Cardiac muscle cell (in vitro differentiated cells and primary cell): Measurements from ENCODE around the gene HIKESHI. TPM values are rescaled to one million over a fixed set of nuclear protein-coding genes. Genes with fewer than 3 reads are reported as not detected.

ENCODE experiments used
- DNase-seq, 2 donors: peaks; one replicate each; pipeline versions ENCODE4 v3.0.0 to v3.0.0-alpha.2; 2010 to 2017; ENCODE audit warnings: low read depth in 1 of 2, low spot score in 1 of 2
- H3K27ac ChIP-seq: fragments of 200-600 bp; sonication (generic); 2 replicates; pipeline ENCODE4 v1.5.1; 2016
- H3K27me3 ChIP-seq: fragments of 200-600 bp; sonication (generic); 2 replicates; pipeline ENCODE4 v1.6.0; 2016; ENCODE audit warnings: control low read depth
- H3K36me3 ChIP-seq: fragments of 200-600 bp; sonication (generic); 2 replicates; pipeline ENCODE4 v1.5.1; 2016; ENCODE audit warnings: control low read depth
- H3K4me1 ChIP-seq: fragments of 200-600 bp; sonication (generic); 2 replicates; pipeline ENCODE4 v1.8.1; 2017; ENCODE audit warnings: low read depth, mild to moderate bottlenecking, mixed run types
- H3K4me3 ChIP-seq: fragments of 200-600 bp; sonication (generic); 2 replicates; pipeline ENCODE4 v1.5.1; 2016; ENCODE audit warnings: mild to moderate bottlenecking
- H3K9me3 ChIP-seq: fragments of 200-600 bp; sonication (generic); 2 replicates; pipeline ENCODE4 v1.5.1; 2017; ENCODE audit warnings: low read depth, mild to moderate bottlenecking, control low read depth
- CTCF ChIP-seq: IDR thresholded peaks from 2 replicates; pipeline ENCODE4 v1.5.1; 2012; ENCODE audit warnings: low read depth, mild to moderate bottlenecking, low read length
- polyA plus RNA-seq: library from polyadenylated mRNA; unstranded; fragments of >200 nt; fragmentation: Nextera tagmentation; extraction: Ambion mirVana; gene quantifications from 2 replicates; pipeline ENCODE4 v1.2.1, GENCODE V29; 2016
- total RNA-seq: library from RNA; depleted of rRNA; stranded (reverse); fragments of >200 nt; gene quantifications from 2 replicates; pipeline ENCODE4 v1.2.3, GENCODE V29; 2016

HIKESHI gene
- total RNA-seq (39.8 and 55.8 TPM in 2 replicates), polyA plus RNA-seq (98.4 and 111 TPM in 2 replicates)

- H3K36me3 ChIP-seq: no peaks in the 10 kb centered on the region
- H3K4me3 ChIP-seq: peak within 1 kb of the TSS; percentile 91
- H3K27me3 ChIP-seq: peaks cover 4% of the 10 kb centered on the region
- TF ChIP-seq CTCF: no peak
- H3K9me3 ChIP-seq: no peaks in the 10 kb centered on the region
- DNase-seq: peak; percentile 97 to 98
- peak within 1 kb of the TSS; percentile 91 for H3K27ac ChIP-seq
- no peaks in the 10 kb centered on the region for H3K4me1 ChIP-seq
Measured at GRCh38 chr11:86302092-86302793, at the start of gene HIKESHI. Gene HIKESHI, plus strand, starts transcription at chr11:86302240. Its CDS starts 209 bp downstream, at chr11:86302449.

GRCh38 chr11:86255896-86256295 is 46.1 kb upstream of the HIKESHI start:
- Histone ChIP-seq H3K36me3 (peaks cover 8% of the 10 kb centered on the region), H3K27ac (no peak overlapping the region), H3K9me3 (no peaks in the 10 kb centered on the region), H3K4me3 (no peak overlapping the region), H3K27me3 (no peaks in the 10 kb centered on the region), H3K4me1 (no peaks in the 10 kb centered on the region)
- no peak for TF ChIP-seq CTCF
- no peak for DNase-seq

- peaks cover 5% of the 10 kb centered on the region for H3K36me3 ChIP-seq
- H3K4me3 ChIP-seq: no peak overlapping the region
- no peak overlapping the region for H3K27ac ChIP-seq
- no peaks in the 10 kb centered on the region for H3K27me3 ChIP-seq
- H3K9me3 ChIP-seq: no peaks in the 10 kb centered on the region
- H3K4me1 ChIP-seq: no peaks in the 10 kb centered on the region
- no peak for TF ChIP-seq CTCF
- no peak for DNase-seq
Measured at GRCh38 chr11:86256608-86257007, 45.4 kb upstream of the HIKESHI start.

- Histone ChIP-seq H3K4me3 (no peak overlapping the region), H3K27me3 (no peaks in the 10 kb centered on the region), H3K9me3 (no peaks in the 10 kb centered on the region), H3K27ac (no peak overlapping the region), H3K4me1 (no peaks in the 10 kb centered on the region), H3K36me3 (peaks cover 5% of the 10 kb centered on the region)
- no peak for TF ChIP-seq CTCF
- no peak for DNase-seq
Measured at GRCh38 chr11:86257446-86257845, 44.6 kb upstream of the HIKESHI start.

- Histone ChIP-seq H3K27ac (no peak overlapping the region), H3K27me3 (no peaks in the 10 kb centered on the region), H3K9me3 (no peaks in the 10 kb centered on the region), H3K36me3 (peaks cover 9% of the 10 kb centered on the region), H3K4me1 (no peaks in the 10 kb centered on the region), H3K4me3 (no peak overlapping the region)
- DNase-seq: no peak
- no peak for TF ChIP-seq CTCF
Measured at GRCh38 chr11:86259730-86260129, 42.3 kb upstream of the HIKESHI start.
